A172 (cell line): ENCODE measurements around the gene CCSER2. TPM values are rescaled to one million over a fixed set of nuclear protein-coding genes. Genes with fewer than 3 reads are reported as not detected.
"Not testable (repeated sequence)": the region's sequence is repeated elsewhere in the genome, so short reads cannot be mapped to it uniquely, and the experiment has no call there.

Source experiments
- DNase-seq: peaks from one replicate; pipeline ENCODE4 v3.0.0-alpha.2; 2015; ENCODE audit warnings: low spot score
- total RNA-seq: library from RNA; depleted of rRNA; stranded (reverse); fragments of >200 nt; shearing (Covaris generic); gene quantifications from 2 replicates; pipeline ENCODE4 v1.2.3, GENCODE V29; 2014

CCSER2 gene
- total RNA-seq, 1 experiment from 2014 or later: 40.7 TPM

GRCh38 chr10:84522612-84523462 is 194.4 kb downstream of the CCSER2 start:
- no peak for DNase-seq

- DNase-seq: no peak
Observed at GRCh38 chr10:84523526-84523925, 195.1 kb downstream of the CCSER2 start.

- DNase-seq: no peak
Observed at GRCh38 chr10:84524435-84524834, 196.0 kb downstream of the CCSER2 start.

GRCh38 chr10:84525120-84525806 is 196.9 kb downstream of the CCSER2 start:
- DNase-seq: no peak

DNA sequence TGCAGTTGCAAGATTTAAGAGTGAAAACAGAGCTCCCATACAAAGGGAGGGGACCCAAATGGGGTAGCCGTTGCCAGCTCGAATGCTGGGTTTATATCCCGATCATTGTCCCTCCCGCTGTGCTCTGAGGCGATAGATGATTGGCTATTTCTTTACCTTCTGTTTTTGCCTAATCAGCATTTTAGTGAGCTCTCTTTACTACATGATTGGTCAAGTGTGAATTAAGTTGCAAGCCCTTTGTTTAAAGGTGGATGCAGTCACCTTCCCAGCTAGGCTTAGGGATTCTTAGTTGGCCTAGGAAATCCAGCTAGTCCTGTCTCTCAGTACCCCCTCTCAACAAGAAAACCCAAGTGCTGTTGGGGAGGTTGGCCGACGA is 197.4 kb downstream of the CCSER2 start:
- not testable (repeated sequence) for DNase-seq

GRCh38 chr10:84527386-84527785 is 199.0 kb downstream of the CCSER2 start:
- DNase-seq: not testable (repeated sequence)

DNA sequence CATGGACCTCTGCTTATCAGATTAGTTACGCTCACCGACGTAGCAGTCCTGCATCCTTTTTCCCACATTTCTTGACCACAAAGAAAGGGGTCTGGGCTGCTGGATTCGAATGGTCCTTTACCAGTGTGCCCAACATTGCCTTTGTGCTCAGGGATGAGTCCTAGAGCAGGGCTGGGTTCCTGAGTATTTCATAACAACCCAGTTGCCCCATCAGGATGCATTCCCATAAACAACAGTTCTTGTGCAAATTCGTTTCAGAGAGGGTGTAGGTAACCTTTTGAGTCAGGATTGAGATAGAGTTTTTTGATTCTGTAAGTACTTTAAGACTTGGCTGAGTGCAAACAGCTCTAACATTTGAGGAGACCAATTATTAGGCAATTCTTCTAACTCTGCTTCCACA is 200.1 kb downstream of the CCSER2 start:
- DNase-seq: not testable (repeated sequence)

GRCh38 chr10:84530724-84531325 is 202.4 kb downstream of the CCSER2 start:
- DNase-seq: no peak

DNA sequence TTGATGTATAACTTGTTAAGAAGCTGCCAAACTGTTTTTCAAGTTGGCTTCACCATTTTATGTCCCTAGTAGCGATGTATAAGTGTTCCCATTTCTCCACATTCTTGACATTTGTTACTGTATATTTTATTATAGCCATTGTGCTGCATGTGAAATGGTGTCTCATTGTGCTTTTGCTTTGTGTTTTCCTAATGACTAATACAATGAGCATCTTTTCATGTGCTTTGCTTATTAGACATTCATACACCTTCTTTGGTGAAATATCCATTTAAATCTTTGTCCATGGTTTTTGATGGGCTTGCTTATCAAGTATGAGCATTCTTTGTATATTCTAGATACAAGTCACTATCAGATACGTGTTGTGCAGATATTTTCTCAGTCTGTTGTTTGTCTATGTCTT is 203.0 kb downstream of the CCSER2 start:
- DNase-seq: peak; percentile 66

GRCh38 chr10:84534168-84534567 is 205.8 kb downstream of the CCSER2 start:
- DNase-seq: no peak

DNA sequence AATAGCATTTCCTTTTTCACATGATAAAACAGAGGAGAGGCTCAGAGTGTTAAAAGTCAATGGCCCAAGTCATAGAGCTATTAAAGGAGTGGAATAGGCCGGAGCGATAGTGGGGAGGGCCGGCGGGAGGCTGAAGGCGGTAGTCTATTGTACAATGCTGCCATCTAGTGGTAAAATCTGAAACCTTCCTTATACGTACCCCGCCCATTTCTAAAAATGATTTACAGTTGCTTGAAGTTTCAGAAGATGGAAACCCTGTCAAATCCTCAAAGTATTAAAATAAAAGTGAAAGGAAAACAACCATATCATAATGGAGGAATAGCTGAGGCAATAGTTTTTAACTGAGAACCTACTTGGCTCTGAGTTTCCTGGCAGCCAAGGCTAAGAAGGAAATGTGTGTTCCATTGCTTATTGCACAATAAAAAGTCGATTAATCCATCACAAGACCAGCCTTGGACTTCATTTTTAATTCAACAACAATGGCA is 209.1 kb downstream of the CCSER2 start:
- DNase-seq: peak; percentile 73

DNA sequence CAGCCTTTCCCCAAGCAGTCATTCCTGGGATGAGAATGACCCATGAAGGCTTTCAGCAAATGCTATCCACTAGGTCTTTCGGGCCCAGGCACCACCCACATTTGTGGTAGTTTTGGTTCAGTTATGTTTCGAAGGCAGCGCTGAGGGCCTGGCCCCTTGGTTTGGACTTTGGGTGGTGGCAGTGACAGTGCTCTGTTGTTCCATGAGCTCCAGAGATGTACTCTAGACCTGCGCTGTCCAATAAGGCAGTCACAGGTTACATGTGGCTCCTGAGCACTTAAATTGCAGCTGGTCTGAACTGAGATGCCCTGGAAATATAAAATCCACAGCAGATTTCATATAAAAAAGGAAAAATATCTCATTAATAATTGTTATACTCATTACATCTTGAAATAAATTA is 209.6 kb downstream of the CCSER2 start:
- no peak for DNase-seq

GRCh38 chr10:84539216-84539615 is 210.8 kb downstream of the CCSER2 start:
- no peak for DNase-seq

GRCh38 chr10:84540022-84540616 is 211.7 kb downstream of the CCSER2 start:
- peak; percentile 72 for DNase-seq

DNA sequence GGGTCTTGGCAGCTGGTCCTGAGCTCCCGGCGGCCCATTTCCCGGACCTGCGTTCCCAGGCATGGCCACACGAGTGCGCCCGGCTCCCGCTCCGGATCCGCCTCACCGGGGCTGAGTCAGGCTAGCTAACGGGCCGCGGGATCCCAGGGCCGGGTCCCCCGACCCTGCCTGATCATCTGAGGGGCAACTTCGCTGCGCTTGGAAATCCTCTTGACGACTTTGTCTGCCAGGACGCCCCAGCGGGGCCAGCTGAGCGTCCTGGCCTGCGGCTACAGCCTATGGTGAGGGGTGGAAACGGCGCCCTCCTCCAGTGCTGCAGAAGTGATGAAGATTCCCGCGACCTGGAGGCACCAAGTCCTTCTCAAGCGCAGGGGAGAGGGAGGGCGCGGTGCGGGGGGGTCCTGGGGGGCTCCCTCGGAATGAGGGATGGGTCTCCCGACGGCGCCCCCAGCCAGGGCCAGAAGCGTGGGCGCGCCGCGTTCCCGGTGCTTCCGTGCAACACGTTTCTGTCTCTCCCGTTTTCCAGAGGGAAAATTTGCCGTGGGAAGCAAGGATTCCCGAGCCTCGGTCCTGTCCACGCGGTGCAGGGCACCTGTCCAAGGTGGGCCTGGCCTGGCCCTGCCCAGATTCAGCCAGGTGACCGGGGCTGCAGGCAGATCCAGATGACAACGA is 212.4 kb downstream of the CCSER2 start:
- peak; percentile 39 for DNase-seq

- no peak for DNase-seq
Observed at GRCh38 chr10:84541289-84541637, 212.9 kb downstream of the CCSER2 start.

- DNase-seq: no peak
Observed at GRCh38 chr10:84542522-84543490, 214.4 kb downstream of the CCSER2 start.

DNA sequence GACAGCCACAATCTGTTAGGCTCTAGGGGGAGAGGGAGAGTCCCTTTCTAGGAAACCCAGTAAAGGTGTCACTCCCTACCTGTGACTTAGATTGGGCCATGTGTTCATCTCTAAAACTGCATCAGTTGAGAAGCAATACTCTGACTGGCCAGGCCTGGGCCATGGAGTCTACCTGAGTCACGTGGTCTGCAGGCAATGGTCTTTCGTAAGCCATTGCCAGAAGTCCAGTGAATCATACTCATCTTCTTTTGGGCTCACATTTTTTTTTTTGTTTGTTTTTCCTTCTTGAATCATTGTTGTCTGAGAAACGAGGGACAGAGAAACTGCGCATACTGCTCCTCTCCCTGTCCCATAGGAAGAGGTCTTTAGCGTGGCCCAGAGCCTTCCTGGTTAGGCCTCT is 215.6 kb downstream of the CCSER2 start:
- no peak for DNase-seq

DNA sequence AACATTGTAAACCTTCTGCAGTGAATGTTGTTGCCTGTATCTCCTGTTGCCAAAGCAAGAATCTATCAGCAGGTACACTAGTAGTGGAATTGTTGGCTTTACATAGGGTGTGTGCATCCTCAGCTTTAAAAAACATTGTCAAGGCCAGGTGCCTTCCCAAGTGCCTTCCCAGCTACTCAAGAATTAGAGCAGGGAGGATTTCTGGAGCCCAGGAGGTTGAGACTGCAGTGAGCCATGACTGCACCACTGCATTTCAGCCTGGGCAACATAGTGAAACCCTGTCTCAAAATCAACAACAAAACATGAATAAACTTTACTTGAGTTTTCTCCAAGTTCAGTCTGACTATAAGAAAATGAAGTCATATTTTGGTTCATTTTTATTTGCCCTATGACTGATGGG is 217.3 kb downstream of the CCSER2 start:
- DNase-seq: no peak

DNA sequence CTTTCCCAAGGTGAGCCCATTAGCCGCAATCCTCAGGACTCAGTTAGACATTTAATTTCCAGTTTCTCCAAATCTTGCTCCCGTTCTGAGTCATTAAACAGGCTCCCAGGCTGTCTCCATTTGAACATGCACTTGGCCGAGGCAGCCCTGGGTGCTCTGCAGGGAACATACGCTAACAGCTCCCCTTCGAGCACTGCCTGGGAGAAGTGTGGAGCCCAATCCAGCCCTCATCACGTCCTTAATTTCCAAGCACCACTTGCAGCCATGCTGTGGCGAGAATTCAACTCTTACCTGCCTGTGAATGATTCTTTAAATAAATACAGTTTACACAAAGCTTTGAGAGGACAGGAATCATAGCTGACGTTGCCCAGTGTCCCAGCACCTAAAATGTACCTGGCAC is 218.2 kb downstream of the CCSER2 start:
- DNase-seq: no peak

- DNase-seq: no peak
Observed at GRCh38 chr10:84547616-84548015, 219.2 kb downstream of the CCSER2 start.
